ENCODE measurements around the gene AHDC1.

GRCh38 chr1:27521861-27522431 is 82.0 kb downstream of the AHDC1 start:
- TF ChIP-seq CEBPZ (IDR thresholded peaks at IDR 0.05; ENCODE audit: borderline replicate concordance, low read depth, low read length) (no peak), POLR2AphosphoS2 (IDR thresholded peaks at IDR 0.05; ENCODE audit: low read length) (no peak), ZFP36 (IDR thresholded peaks at IDR 0.05; ENCODE audit: low read depth, low read length, partially characterized antibody) (no peak), ZNF318 (IDR thresholded peaks at IDR 0.05; ENCODE audit: borderline replicate concordance in 1 of 2, low read depth in 1 of 2) (no peak), JUNB (CRISPR knock-in tag; conservative IDR thresholded peaks at IDR 0.05) (no peak), RAD21 (CRISPR knock-in tag; conservative IDR thresholded peaks at IDR 0.05 in 1 of 2, IDR thresholded peaks at IDR 0.05 in 1 of 2) (no peak), SMARCB1 (IDR thresholded peaks at IDR 0.05; ENCODE audit: insufficient read length, low read depth) (no peak), ARNT (IDR thresholded peaks at IDR 0.05) (no peak), KDM4B (IDR thresholded peaks at IDR 0.05; ENCODE audit: borderline replicate concordance in 2 of 2, low read depth in 1 of 2) (no peak), EP300 (IDR thresholded peaks at IDR 0.05; ENCODE audit: low read length) (no peak)
- TF ChIP-seq, protein P1, sequence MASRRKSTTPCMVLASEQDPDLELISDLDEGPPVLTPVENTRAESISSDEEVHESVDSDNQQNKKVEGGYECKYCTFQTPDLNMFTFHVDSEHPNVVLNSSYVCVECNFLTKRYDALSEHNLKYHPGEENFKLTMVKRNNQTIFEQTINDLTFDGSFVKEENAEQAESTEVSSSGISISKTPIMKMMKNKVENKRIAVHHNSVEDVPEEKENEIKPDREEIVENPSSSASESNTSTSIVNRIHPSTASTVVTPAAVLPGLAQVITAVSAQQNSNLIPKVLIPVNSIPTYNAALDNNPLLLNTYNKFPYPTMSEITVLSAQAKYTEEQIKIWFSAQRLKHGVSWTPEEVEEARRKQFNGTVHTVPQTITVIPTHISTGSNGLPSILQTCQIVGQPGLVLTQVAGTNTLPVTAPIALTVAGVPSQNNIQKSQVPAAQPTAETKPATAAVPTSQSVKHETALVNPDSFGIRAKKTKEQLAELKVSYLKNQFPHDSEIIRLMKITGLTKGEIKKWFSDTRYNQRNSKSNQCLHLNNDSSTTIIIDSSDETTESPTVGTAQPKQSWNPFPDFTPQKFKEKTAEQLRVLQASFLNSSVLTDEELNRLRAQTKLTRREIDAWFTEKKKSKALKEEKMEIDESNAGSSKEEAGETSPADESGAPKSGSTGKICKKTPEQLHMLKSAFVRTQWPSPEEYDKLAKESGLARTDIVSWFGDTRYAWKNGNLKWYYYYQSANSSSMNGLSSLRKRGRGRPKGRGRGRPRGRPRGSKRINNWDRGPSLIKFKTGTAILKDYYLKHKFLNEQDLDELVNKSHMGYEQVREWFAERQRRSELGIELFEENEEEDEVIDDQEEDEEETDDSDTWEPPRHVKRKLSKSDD (conservative IDR thresholded peaks at IDR 0.05; ENCODE audit: low read length), result no peak
- TF ChIP-seq, protein P2, sequence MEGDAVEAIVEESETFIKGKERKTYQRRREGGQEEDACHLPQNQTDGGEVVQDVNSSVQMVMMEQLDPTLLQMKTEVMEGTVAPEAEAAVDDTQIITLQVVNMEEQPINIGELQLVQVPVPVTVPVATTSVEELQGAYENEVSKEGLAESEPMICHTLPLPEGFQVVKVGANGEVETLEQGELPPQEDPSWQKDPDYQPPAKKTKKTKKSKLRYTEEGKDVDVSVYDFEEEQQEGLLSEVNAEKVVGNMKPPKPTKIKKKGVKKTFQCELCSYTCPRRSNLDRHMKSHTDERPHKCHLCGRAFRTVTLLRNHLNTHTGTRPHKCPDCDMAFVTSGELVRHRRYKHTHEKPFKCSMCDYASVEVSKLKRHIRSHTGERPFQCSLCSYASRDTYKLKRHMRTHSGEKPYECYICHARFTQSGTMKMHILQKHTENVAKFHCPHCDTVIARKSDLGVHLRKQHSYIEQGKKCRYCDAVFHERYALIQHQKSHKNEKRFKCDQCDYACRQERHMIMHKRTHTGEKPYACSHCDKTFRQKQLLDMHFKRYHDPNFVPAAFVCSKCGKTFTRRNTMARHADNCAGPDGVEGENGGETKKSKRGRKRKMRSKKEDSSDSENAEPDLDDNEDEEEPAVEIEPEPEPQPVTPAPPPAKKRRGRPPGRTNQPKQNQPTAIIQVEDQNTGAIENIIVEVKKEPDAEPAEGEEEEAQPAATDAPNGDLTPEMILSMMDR (IDR thresholded peaks at IDR 0.05 in 2 of 3, conservative IDR thresholded peaks at IDR 0.05 in 1 of 3; ENCODE audit: insufficient read depth in 2 of 3, low read depth in 1 of 3, low read length in 3 of 3), result no peak

All from K562 (cell line).